Upper lobe of left lung (tissue), 6 donors: ENCODE measurements around the gene SAMD4B. TPM values are rescaled to one million over a fixed set of nuclear protein-coding genes. Genes with fewer than 3 reads are reported as not detected.
A peak's percentile ranks its signal among the peaks of the same experiment; 100 is the strongest.

ENCODE experiments used
- ATAC-seq, 2 donors: fragments of 200-7000 bp; cut with Tn5 transposase; one replicate each; pipeline ENCODE4 v1.9.1; 2022; ENCODE audit warnings: mild to moderate bottlenecking in 2 of 2, moderate library complexity in 2 of 2; ENCODE audit not compliant: low FRiP score in 2 of 2
- DNase-seq, 2 donors: peaks; one replicate each; pipeline ENCODE4 v3.0.0-alpha.2; 2019 to 2020
- H3K27ac ChIP-seq, 4 donors: fragments of 200-600 bp; sonication (generic); one replicate each; pipeline ENCODE4 v1.5.1; 2016 to 2019
- H3K27me3 ChIP-seq, 4 donors: fragments of 200-600 bp; sonication (generic); one replicate each; pipeline ENCODE4 v1.5.1; 2017 to 2019
- H3K36me3 ChIP-seq, 4 donors: fragments of 200-600 bp; sonication (generic); one replicate each; pipeline ENCODE4 v1.5.1; 2016 to 2019
- H3K4me1 ChIP-seq, 4 donors: fragments of 200-600 bp; sonication (generic); one replicate each; pipeline ENCODE4 v1.5.1; 2018 to 2019
- H3K4me3 ChIP-seq, 4 donors: fragments of 200-600 bp; sonication (generic); one replicate each; pipeline ENCODE4 v1.5.1; 2017 to 2019; ENCODE audit warnings: mild to moderate bottlenecking in 2 of 4, moderate library complexity in 1 of 4
- H3K9me3 ChIP-seq, 4 donors: fragments of 200-600 bp; sonication (generic); one replicate each; pipeline ENCODE4 v1.5.1; 2018 to 2019
- CTCF ChIP-seq, 6 experiments: fragments of 450-650 bp in 4 of 6; fragments of 200-600 bp in 2 of 6; sonication (generic) in 2 of 6; IDR thresholded peaks; one replicate each; pipeline ENCODE4 v1.5.1; 2016 to 2019; ENCODE audit warnings: antibody characterized with exemption in 6 of 6
- EP300 ChIP-seq, 4 donors: sonication (generic); formaldehyde crosslinking; IDR thresholded peaks; one replicate each; pipeline ENCODE4 v1.5.1; 2017; ENCODE audit warnings: antibody characterized with exemption in 4 of 4, control low read depth in 2 of 4
- POLR2A ChIP-seq, 4 donors: fragments of 450-650 bp; IDR thresholded peaks; one replicate each; pipeline ENCODE4 v1.5.1; 2016 to 2017; ENCODE audit warnings: antibody characterized with exemption in 4 of 4, mild to moderate bottlenecking in 2 of 4
- POLR2AphosphoS5 ChIP-seq, 2 donors: sonication (generic); formaldehyde crosslinking; IDR thresholded peaks; one replicate each; pipeline ENCODE4 v1.5.1; 2017; ENCODE audit warnings: antibody characterized with exemption in 2 of 2
- WGBS, 2 donors: methylation state at CpG; one replicate each; pipeline ENCODE4 v1.1.5; 2017 to 2018; 5-methylcytosine and 5-hydroxymethylcytosine counted together
- total RNA-seq, 6 donors: library from RNA; depleted of rRNA in 4 of 6; stranded (reverse); fragments of >200 nt in 4 of 6; gene quantifications; one replicate each; pipeline versions ENCODE4 v1.1.0 to v1.2.1, GENCODE V29; 2016 to 2021
- donor health status: DM: no; HTN: no; CAD: no; lungs with moderate emphysema.
- donor health status: DM: no; HTN: yes; CAD: no; lungs with severe emphysema.

The SAMD4B gene
- total RNA-seq, 6 donors from 2014 or later = 57.7 to 125 (median 79.3) TPM

DNA sequence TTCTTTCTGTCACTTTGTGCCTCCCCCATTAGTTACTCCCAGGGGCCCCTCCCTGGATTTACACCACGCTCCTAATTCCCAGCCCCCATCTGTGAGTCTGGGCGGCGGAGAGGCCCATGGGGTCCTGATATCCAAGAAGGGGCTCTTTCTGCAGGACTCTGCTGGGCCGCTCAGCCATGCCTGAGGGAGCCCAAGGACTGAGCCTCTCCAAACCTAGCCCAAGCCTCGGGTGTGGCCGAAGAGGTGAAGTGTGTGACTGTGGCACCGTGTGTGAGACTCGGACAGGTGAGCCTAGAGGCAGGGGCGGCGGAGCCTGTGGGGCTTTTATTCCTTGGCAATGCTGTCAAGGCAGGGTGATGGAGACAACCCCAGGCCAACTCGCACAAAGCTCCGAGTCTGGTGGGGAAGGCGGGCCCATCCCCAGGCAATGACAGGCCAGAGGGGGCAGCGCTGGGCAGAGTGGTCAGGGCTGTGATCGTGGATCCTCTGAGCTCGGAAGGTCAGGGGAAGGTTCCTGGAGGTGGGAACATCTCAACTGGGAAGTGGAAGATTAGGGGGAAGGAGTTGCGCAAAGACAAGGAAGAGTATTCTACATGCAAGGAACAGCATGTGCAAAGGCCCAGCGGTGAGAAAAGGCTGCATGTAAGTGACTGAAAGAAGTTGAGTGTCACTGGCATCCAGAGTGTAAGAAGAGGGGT lies 71.8 kb downstream of the SAMD4B start:
- Histone ChIP-seq H3K27me3 (no peaks in the 10 kb centered on the region), H3K27ac (peak overlapping the region; percentile 99 to 100 (median 100)), H3K36me3 (peaks cover 0 to 33% (median 12%) of the 10 kb centered on the region in 4 donors), H3K4me3 (peak overlapping the region; percentile 68 to 80 (median 75)), H3K4me1 (peaks cover 21 to 65% (median 39%) of the 10 kb centered on the region in 4 donors), H3K9me3 (no peaks in the 10 kb centered on the region)
- peak; percentile 31 to 83 for DNase-seq
- ATAC-seq = no peak
- TF ChIP-seq POLR2A (IDR thresholded peaks at IDR 0.05) (peak in 1 of 4 donors; percentile 10), POLR2AphosphoS5 (IDR thresholded peaks at IDR 0.05) (peak in 1 of 2 donors; percentile 60), CTCF (IDR thresholded peaks at IDR 0.05) (peak in 1 of 6 experiments; percentile 13), EP300 (IDR thresholded peaks at IDR 0.05) (no peak)
- 44 to 50% methylated on average over 17 to 18 of the region's 18 CpGs for WGBS, 2 donors

- Histone ChIP-seq H3K4me1 (peaks cover 20 to 59% (median 35%) of the 10 kb centered on the region in 4 donors), H3K4me3 (peak overlapping the region in 3 of 4 donors; percentile 68 to 80 (median 72)), H3K36me3 (peaks cover 0 to 43% (median 13%) of the 10 kb centered on the region in 4 donors), H3K27ac (peak overlapping the region in 3 of 4 donors; percentile 13 to 100 (median 100)), H3K9me3 (no peaks in the 10 kb centered on the region), H3K27me3 (no peaks in the 10 kb centered on the region)
- TF ChIP-seq POLR2A (IDR thresholded peaks at IDR 0.05) = no peak
- TF ChIP-seq CTCF (IDR thresholded peaks at IDR 0.05) = no peak
- no peak for TF ChIP-seq POLR2AphosphoS5 (IDR thresholded peaks at IDR 0.05)
- TF ChIP-seq EP300 (IDR thresholded peaks at IDR 0.05) = no peak
- DNase-seq (peak in 1 of 2 donors; percentile 81), ATAC-seq (no peak)
- WGBS, 2 donors = 72 to 82% methylated on average over 23 to 32 of the region's 35 CpGs
Observed at GRCh38 chr19:39415111-39416046, 73.2 kb downstream of the SAMD4B start.

DNA sequence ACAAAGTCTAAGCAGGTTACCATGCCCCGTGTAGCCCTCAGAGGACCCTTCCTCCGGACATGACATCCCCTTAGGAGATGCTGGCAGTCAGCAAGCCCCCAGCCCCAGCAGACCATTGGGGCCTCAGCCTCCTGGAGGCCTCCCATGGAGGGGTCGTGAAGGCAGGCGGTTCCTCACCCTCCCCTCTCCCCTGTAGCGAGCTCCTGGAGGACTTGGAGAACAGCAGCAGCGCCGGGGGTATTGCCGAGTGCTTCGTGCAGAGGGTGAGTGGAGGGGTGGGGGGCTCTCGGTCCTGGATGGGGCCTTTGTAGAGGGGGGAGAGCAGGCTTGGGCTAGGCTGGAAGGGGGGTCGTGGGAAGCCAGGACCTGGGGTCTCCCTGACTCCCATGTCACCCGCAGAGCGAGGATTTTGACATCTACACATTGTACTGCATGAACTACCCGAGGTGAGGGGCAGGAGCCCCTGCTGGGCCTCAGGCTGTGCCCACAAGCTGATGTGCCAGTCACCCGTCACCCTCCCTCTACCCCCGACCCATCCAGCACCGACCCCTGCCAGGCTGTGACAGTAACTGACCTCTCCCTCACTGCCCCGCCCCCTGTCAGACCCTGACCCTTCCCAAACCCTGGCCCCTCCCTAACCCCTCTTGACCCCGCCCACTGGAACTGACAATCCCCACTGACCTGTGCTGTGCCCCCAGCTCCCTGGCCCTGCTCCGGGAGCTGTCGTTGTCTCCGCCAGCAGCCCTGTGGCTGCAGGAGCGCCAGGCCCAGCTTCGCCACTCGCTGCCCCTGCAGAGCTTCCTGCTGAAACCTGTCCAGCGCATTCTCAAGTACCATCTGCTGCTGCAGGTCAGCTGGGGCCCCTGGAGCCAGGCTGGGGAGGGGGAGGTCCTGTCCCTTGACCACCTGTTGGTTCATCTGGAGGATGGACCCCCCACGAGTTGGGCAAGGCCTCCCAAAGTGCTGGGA lies 74.2 kb downstream of the SAMD4B start:
- peak overlapping the region in 2 of 4 donors; percentile 54 to 100 for H3K27ac ChIP-seq
- ATAC-seq = no peak

More for the DNA sequence above, 74.2 kb downstream of the SAMD4B start:
- H3K27me3 ChIP-seq = no peaks in the 10 kb centered on the region
- H3K36me3 ChIP-seq = peaks cover 0 to 53% (median 13%) of the 10 kb centered on the region in 4 donors
- peak overlapping the region in 1 of 4 donors; percentile 80 for H3K4me3 ChIP-seq
- peaks cover 9 to 48% (median 24%) of the 10 kb centered on the region in 4 donors for H3K4me1 ChIP-seq
- H3K9me3 ChIP-seq = no peaks in the 10 kb centered on the region
- TF ChIP-seq CTCF (IDR thresholded peaks at IDR 0.05) (no peak), POLR2A (IDR thresholded peaks at IDR 0.05) (no peak), POLR2AphosphoS5 (IDR thresholded peaks at IDR 0.05) (no peak), EP300 (IDR thresholded peaks at IDR 0.05) (no peak)
- DNase-seq = peak in 1 of 2 donors; percentile 82
- WGBS, 2 donors = 84 to 86% methylated on average over 16 to 26 of the region's 27 CpGs
